Astrocyte (in vitro differentiated cells and primary cell): ENCODE results near the gene ELSPBP1. TPM values are rescaled to one million over a fixed set of nuclear protein-coding genes. Genes with fewer than 3 reads are reported as not detected.

Source experiments
- DNase-seq: peaks from one replicate; pipeline ENCODE4 v3.0.0-alpha.2; 2010; ENCODE audit warnings: low read depth
- FAIRE-seq: peaks from 2 replicates; lab custom pipeline; 2011; peaks lifted over from hg19 to GRCh38; lab: Jason Lieb, UNC
- H2AFZ ChIP-seq: 2 replicates; pipeline ENCODE4 v1.6.0; 2012; ENCODE audit warnings: low read depth, low read length, inconsistent platforms
- H3K27ac ChIP-seq: 2 replicates; pipeline ENCODE4 v1.5.1; 2011; ENCODE audit warnings: low read depth, low read length, inconsistent platforms
- H3K27me3 ChIP-seq: 2 replicates; pipeline ENCODE4 v1.6.0; 2011; ENCODE audit warnings: low read length, inconsistent platforms; ENCODE audit not compliant: insufficient read depth
- H3K36me3 ChIP-seq: 2 replicates; pipeline ENCODE4 v1.5.1; 2011; ENCODE audit warnings: low read length, inconsistent platforms; ENCODE audit not compliant: insufficient read depth
- H3K4me1 ChIP-seq: 2 replicates; pipeline ENCODE4 v1.5.1; 2011; ENCODE audit warnings: low read length, inconsistent platforms; ENCODE audit not compliant: insufficient read depth
- H3K4me2 ChIP-seq: 2 replicates; pipeline ENCODE4 v1.6.0; 2012; ENCODE audit warnings: low read length, inconsistent platforms
- H3K4me3 ChIP-seq: 2 replicates; pipeline ENCODE4 v1.5.1; 2011; ENCODE audit warnings: low read depth, mild to moderate bottlenecking, low read length, inconsistent platforms; ENCODE audit not compliant: insufficient read depth
- H3K79me2 ChIP-seq: 2 replicates; pipeline ENCODE4 v1.6.0; 2012; ENCODE audit warnings: mild to moderate bottlenecking, low read length, inconsistent platforms; ENCODE audit not compliant: insufficient read depth
- H3K9ac ChIP-seq: 2 replicates; pipeline ENCODE4 v1.6.0; 2012; ENCODE audit warnings: mild to moderate bottlenecking, low read length, inconsistent platforms
- H3K9me3 ChIP-seq: 2 replicates; pipeline ENCODE4 v1.5.1; 2012; ENCODE audit warnings: low read depth, mild to moderate bottlenecking, low read length, inconsistent platforms; ENCODE audit not compliant: insufficient read depth
- H4K20me1 ChIP-seq: 2 replicates; pipeline ENCODE4 v1.6.0; 2012; ENCODE audit warnings: low read length, inconsistent platforms; ENCODE audit not compliant: insufficient read depth
- H3K27ac Mint-ChIP-seq: one replicate; pipeline ENCODE4 v1.8.0; 2021; ENCODE audit warnings: mild to moderate bottlenecking, mixed read lengths; ENCODE audit not compliant: unreplicated experiment
- H3K27me3 Mint-ChIP-seq: one replicate; pipeline ENCODE4 v1.8.0; 2021; ENCODE audit warnings: low read depth, mixed read lengths; ENCODE audit not compliant: unreplicated experiment
- H3K36me3 Mint-ChIP-seq: one replicate; pipeline ENCODE4 v1.8.0; 2021; ENCODE audit warnings: low read depth, mixed read lengths; ENCODE audit not compliant: unreplicated experiment
- H3K4me1 Mint-ChIP-seq: one replicate; pipeline ENCODE4 v1.8.0; 2021; ENCODE audit warnings: low read depth, mixed read lengths; ENCODE audit not compliant: unreplicated experiment
- H3K4me3 Mint-ChIP-seq: one replicate; pipeline ENCODE4 v1.8.0; 2021; ENCODE audit warnings: mild to moderate bottlenecking, moderate library complexity, mixed read lengths; ENCODE audit not compliant: unreplicated experiment
- H3K9me3 Mint-ChIP-seq: one replicate; pipeline ENCODE4 v1.8.0; 2021; ENCODE audit warnings: mild to moderate bottlenecking, mixed read lengths; ENCODE audit not compliant: unreplicated experiment
- EZH2 ChIP-seq: IDR thresholded peaks from 2 replicates; pipeline ENCODE4 v1.6.1; 2012; ENCODE audit warnings: mild to moderate bottlenecking, low read length, inconsistent platforms; ENCODE audit not compliant: insufficient read depth
- total RNA-seq: library from RNA; stranded (reverse); gene quantifications from 2 replicates; pipeline ENCODE4 v1.2.1, GENCODE V29; 2021
- TF ChIP-seq, protein P1 (sequence below): IDR thresholded peaks from 2 replicates; pipeline ENCODE4 v1.5.1; 2011; ENCODE audit warnings: low read depth, mild to moderate bottlenecking, inconsistent platforms, low read length, moderate library complexity; ENCODE audit not compliant: insufficient read depth

ELSPBP1 gene
- total RNA-seq, 1 donor from 2014 or later, result not detected

DNA sequence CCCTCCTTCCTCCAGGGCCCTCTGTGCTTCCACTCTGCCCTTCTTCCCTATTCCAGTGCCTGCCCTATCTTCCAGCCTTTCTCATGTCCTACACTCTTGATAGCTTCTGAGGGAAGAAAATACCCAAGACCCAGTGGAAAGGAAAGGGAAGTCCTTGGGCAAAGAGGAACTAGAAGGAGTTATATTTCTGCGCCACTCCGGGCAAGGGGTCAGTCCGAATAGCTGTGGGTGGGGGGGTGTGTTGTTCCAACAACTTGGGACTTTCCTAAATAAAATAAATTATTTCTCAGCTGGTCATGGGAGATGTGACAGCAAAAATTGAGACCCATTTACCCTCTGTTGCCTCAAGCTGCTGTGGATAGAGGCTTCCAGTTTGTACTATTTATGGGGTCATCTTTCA lies 26.3 kb downstream of the ELSPBP1 start:
- H3K4me1 Mint-ChIP-seq, result no peaks in the 10 kb centered on the region
- FAIRE-seq, result no peak
- no peak overlapping the region for H3K27ac ChIP-seq
- H3K36me3 ChIP-seq, result no peaks in the 10 kb centered on the region
- no peak overlapping the region for H3K4me3 ChIP-seq
- H3K4me1 ChIP-seq, result no peaks in the 10 kb centered on the region
- H2AFZ ChIP-seq, result no peak overlapping the region
- TF ChIP-seq, protein P1, sequence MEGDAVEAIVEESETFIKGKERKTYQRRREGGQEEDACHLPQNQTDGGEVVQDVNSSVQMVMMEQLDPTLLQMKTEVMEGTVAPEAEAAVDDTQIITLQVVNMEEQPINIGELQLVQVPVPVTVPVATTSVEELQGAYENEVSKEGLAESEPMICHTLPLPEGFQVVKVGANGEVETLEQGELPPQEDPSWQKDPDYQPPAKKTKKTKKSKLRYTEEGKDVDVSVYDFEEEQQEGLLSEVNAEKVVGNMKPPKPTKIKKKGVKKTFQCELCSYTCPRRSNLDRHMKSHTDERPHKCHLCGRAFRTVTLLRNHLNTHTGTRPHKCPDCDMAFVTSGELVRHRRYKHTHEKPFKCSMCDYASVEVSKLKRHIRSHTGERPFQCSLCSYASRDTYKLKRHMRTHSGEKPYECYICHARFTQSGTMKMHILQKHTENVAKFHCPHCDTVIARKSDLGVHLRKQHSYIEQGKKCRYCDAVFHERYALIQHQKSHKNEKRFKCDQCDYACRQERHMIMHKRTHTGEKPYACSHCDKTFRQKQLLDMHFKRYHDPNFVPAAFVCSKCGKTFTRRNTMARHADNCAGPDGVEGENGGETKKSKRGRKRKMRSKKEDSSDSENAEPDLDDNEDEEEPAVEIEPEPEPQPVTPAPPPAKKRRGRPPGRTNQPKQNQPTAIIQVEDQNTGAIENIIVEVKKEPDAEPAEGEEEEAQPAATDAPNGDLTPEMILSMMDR, result no peak
- no peak for TF ChIP-seq EZH2
- H3K27me3 ChIP-seq, result no peaks in the 10 kb centered on the region
- no peak overlapping the region for H3K9ac ChIP-seq
- no peaks in the 10 kb centered on the region for H3K79me2 ChIP-seq
- no peak overlapping the region for H3K4me3 Mint-ChIP-seq
- no peaks in the 10 kb centered on the region for H4K20me1 ChIP-seq
- no peak overlapping the region for H3K4me2 ChIP-seq
- peaks cover 27% of the 10 kb centered on the region for H3K27me3 Mint-ChIP-seq
- peaks cover 4% of the 10 kb centered on the region for H3K9me3 ChIP-seq
- no peak for DNase-seq
- no peaks in the 10 kb centered on the region for H3K36me3 Mint-ChIP-seq
- no peak overlapping the region for H3K27ac Mint-ChIP-seq
- H3K9me3 Mint-ChIP-seq, result peaks cover 3% of the 10 kb centered on the region

DNA sequence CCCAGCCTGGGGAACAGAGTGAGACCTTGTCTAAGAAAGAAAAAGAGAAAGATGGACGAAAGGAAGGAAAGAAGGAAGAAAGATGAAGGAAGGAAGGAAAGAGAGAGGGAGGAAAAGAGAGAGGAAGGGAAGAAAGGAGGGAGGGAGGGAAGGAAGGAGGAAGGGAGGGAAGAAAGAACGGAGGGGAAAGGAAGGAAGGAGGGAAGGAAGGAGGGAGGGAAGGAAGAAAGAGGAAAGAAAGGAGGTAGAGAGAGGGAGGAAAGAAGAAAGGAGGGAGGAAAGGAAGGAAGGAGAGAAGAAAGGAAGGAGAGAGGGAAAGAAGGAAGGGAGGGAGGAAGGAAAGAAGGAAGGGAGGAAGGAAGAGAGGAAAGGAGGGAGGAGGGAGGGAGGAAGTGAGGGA lies 28.6 kb downstream of the ELSPBP1 start:
- no peak for TF ChIP-seq EZH2
- TF ChIP-seq, protein P1, result no peak
- Mint-ChIP-seq H3K27ac (no peak overlapping the region), H3K9me3 (peaks cover 3% of the 10 kb centered on the region), H3K4me3 (no peak overlapping the region), H3K4me1 (no peaks in the 10 kb centered on the region), H3K27me3 (peaks cover 22% of the 10 kb centered on the region), H3K36me3 (no peaks in the 10 kb centered on the region)
- Histone ChIP-seq H3K4me1 (no peaks in the 10 kb centered on the region), H3K27me3 (no peaks in the 10 kb centered on the region), H3K79me2 (no peaks in the 10 kb centered on the region), H3K4me2 (no peak overlapping the region), H3K9ac (no peak overlapping the region), H4K20me1 (no peaks in the 10 kb centered on the region), H3K36me3 (no peaks in the 10 kb centered on the region), H3K9me3 (no peaks in the 10 kb centered on the region), H3K4me3 (no peak overlapping the region), H3K27ac (no peak overlapping the region), H2AFZ (no peak overlapping the region)
- DNase-seq (no peak), FAIRE-seq (no peak)

GRCh38 chr19:48023518-48023917 lies 29.1 kb downstream of the ELSPBP1 start:
- no peak overlapping the region for H3K4me2 ChIP-seq
- TF ChIP-seq, protein P1, result no peak
- TF ChIP-seq EZH2, result no peak
- no peaks in the 10 kb centered on the region for H3K27me3 ChIP-seq
- no peak overlapping the region for H3K9ac ChIP-seq
- H3K9me3 ChIP-seq, result no peaks in the 10 kb centered on the region
- FAIRE-seq (no peak), DNase-seq (no peak)
- Mint-ChIP-seq H3K9me3 (peaks cover 3% of the 10 kb centered on the region), H3K36me3 (no peaks in the 10 kb centered on the region), H3K27me3 (peaks cover 22% of the 10 kb centered on the region), H3K4me3 (no peak overlapping the region), H3K27ac (no peak overlapping the region), H3K4me1 (no peaks in the 10 kb centered on the region)
- H4K20me1 ChIP-seq, result no peaks in the 10 kb centered on the region
- no peaks in the 10 kb centered on the region for H3K4me1 ChIP-seq
- H3K4me3 ChIP-seq, result no peak overlapping the region
- H3K79me2 ChIP-seq, result no peaks in the 10 kb centered on the region
- H2AFZ ChIP-seq, result no peak overlapping the region
- H3K27ac ChIP-seq, result no peak overlapping the region
- no peaks in the 10 kb centered on the region for H3K36me3 ChIP-seq
